Measurements from ENCODE around the gene CMIP.
"Not testable (repeated sequence)": the region's sequence is repeated elsewhere in the genome, so short reads cannot be mapped to it uniquely, and the experiment has no call there.

The CMIP gene

GRCh38 chr16:81444448-81445121 lies at the start of gene CMIP:
Gene CMIP (plus strand): TSS chr16:81444808.
- DNase-seq (ENCODE audit: low read depth) = peak; percentile 85

- peak; percentile 1 for DNase-seq (ENCODE audit: low read depth)
Measured at GRCh38 chr16:81394966-81395655, 49.5 kb upstream of the CMIP start.

- DNase-seq (ENCODE audit: low read depth) = no peak
Measured at GRCh38 chr16:81397058-81397878, 47.3 kb upstream of the CMIP start.

- DNase-seq (ENCODE audit: low read depth) = no peak
Measured at GRCh38 chr16:81397879-81398520, 46.6 kb upstream of the CMIP start.

DNA sequence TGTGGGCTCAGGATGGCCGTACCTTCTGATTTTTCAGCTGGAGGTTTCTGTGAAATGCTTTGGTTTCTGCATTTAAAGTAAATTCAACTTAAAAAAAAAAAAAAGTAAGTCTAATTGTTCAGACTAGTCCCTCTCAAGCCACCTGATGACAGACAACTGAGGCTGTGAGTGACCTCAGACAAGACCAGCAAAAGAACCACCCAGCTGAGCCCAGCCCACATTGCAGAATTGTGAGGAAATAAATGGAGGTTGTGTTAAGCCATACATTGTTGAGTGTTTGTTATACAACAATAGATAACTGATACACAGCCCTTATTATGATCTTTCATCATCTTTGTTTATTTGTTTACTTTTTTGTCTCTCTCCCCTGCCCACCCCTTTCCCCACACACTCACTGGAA lies 44.7 kb upstream of the CMIP start:
- DNase-seq (ENCODE audit: low read depth) = no peak

DNA sequence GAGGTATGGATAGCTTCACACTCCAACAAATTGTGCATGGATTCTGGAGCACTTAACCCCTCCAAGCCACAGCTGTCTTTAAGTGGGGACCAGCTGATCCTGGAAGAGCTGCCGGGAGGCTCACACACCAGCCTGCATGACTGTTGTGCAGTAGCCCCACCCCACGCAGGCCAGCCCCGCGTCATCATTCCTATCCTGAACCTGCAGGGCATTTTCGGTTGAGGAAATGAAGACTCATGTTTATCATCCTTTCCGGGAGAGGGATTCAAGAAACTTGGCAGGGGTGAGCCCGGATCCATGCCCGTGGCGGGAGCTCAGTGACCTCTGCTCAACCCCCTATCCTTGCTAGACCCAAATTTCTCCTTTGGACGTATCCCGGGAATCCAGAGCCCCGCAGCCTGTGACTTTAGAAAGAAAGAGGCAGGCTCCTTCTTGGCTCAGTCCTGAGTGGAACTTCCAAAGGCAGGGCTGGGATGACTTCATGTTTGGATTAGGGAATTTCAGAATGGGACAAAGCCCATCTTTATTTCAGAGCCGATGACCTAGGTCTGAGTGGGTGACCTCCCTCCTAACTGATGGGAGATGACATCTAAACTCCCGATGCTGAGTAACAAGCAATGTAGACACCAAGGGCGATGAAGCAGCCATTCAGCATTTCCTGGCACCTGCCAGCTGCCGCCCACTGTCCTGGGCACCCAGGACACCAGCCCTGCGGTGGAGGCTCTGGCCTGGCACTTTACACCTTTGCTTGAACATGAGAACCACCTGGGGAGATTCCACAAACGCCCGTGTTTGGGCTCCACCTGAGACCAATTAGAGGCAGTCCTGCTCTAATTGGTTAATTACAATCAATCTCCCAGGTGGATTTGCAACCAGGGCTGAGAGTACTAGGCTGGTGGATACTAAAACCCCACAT lies 43.3 kb upstream of the CMIP start:
- peak; percentile 89 for DNase-seq (ENCODE audit: low read depth)

DNA sequence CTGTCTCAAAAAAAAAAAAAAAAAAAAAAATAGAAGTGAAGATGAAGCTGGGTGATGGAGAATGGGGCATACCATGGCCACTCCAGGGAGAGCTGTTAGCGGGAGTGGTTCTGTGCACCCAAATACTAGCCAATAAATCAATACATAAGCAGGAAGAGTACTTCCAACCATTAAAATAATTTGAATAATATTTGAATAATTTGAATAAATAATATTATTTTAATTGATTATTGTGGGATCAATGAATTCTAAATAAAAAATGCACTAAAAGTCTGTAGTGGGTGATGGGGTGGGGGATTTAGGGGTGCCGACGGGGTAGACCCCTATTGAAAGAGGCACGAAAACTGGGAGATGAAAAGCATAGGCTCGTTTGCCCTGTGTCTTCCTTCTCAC lies 41.4 kb upstream of the CMIP start:
- no peak for DNase-seq (ENCODE audit: low read depth)

- peak; percentile 78 for DNase-seq (ENCODE audit: low read depth)
Measured at GRCh38 chr16:81403601-81404391, 40.8 kb upstream of the CMIP start.

DNA sequence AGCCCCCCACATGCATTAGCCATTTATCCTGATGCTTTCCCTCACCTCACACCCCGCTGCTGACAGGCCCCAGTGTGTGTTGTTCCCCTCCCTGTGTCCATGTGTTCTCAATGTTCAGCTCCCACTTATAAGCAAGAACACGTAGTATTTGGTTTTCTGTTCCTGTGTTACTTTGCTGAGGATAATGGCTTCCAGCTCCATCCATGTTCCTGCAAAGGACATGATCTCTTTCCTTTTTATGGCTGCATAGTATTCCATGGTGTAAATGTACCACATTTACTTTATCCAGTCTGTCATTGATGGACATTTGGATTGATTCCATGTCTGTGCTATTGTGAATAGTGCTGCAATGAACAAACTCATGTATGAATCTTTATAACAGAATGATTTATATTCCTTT lies 39.6 kb upstream of the CMIP start:
- not testable (repeated sequence) for DNase-seq (ENCODE audit: low read depth)

DNA sequence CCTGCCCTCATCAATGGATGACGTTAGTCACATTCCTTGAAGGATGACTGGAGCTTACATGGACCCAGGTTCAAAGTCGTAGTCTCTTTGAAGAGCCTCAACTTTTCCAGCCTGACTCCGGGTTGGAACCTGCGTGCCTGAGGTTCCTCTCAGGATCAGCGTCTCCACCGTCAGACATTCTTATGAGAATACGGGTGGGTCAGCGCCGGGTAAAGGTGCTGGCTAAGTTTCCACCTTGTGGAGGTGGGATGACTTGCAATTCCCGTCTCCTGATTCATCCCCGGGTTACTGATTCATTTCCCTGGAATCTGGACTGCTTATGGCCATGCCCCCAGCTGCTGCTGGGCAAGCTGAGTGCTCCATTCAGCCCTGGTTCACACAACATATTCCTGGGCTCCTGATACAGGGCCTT lies 38.9 kb upstream of the CMIP start:
- DNase-seq (ENCODE audit: low read depth) = peak; percentile 86

GRCh38 chr16:81408409-81408950 lies 36.1 kb upstream of the CMIP start:
- no peak for DNase-seq (ENCODE audit: low read depth)

- no peak for DNase-seq (ENCODE audit: low read depth)
Measured at GRCh38 chr16:81409016-81409556, 35.5 kb upstream of the CMIP start.

DNA sequence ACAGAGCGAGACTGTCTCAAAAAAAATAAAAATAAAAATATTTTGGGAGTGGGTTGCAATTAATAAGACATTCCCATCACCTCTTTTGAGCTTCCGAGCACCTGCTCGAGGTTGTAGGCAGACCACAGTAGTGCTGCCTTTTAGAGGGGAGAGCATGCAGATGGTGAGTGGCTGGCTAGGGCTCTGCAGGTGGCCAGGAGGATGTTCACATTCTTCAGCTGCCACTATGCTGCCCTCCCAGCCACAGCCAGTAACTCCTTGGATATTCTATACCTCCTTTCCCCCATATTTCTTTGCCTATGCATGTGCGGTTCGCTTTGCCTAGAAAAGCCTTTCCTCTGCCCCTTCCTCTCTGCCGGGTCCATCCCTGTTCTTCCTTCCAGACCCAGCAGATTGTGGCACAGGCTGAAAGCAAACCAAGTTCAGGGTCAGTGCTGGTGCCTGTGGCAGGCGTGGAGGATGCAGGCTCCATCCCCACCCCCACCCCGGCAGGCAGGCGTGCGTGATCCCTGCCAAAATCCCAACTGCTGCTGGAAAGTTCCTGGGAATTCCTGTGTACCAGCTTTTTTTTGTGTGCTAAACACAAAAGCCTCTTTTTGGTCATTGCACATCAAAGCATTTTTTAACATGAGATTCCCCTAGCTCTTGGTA lies 33.8 kb upstream of the CMIP start:
- peak; percentile 16 for DNase-seq (ENCODE audit: low read depth)

- DNase-seq (ENCODE audit: low read depth) = no peak
Measured at GRCh38 chr16:81413245-81413990, 31.2 kb upstream of the CMIP start.

GRCh38 chr16:81415751-81416150 lies 28.9 kb upstream of the CMIP start:
- DNase-seq (ENCODE audit: low read depth) = no peak

DNA sequence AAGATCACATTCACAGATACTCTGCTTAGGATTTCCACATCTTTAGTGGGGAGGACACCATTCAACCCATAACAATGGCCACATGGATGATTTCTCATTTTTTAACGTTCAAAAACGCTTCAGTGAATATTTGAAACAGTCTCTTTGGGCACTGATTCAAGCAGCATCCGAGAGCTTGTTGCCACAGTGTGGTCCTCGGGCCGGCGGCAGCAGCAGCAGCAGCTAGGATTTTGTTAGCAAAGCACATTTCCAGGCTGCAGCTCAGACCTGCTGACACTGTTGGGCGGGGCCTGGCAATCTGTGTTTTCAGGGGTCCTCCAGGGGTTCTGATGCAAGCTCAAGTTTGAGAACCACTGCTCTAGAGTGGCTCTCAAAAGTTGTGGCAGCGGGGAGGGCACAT lies 27.9 kb upstream of the CMIP start:
- DNase-seq (ENCODE audit: low read depth) = no peak

GRCh38 chr16:81417210-81417609 lies 27.4 kb upstream of the CMIP start:
- no peak for DNase-seq (ENCODE audit: low read depth)

DNA sequence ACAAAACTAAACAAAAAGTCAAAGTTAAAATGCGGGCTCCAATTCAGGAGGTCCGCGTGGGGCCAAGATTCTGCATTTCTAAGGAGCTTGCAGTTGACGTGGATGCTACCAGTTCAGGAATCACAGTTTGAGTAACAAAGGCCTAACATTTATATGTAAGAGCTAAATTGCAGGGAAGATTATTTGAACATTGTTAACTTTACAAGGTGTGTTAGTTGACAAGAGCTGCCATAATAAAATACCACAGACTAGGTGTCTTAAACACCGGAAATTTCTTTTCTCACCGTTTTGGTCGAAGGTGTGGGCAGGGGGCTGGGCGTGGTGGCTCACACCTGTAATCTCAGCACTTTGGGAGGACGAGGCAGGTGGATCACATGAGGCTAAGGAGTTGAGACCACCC lies 24.8 kb upstream of the CMIP start:
- no peak for DNase-seq (ENCODE audit: low read depth)

GRCh38 chr16:81421126-81421525 lies 23.5 kb upstream of the CMIP start:
- DNase-seq (ENCODE audit: low read depth) = no peak
